Measurements from ENCODE around the gene MOB1A. TPM values are rescaled to one million over a fixed set of nuclear protein-coding genes. Genes with fewer than 3 reads are reported as not detected.

The MOB1A gene
- total RNA-seq, 1 donor from 2014 or later: 94.6 TPM

- no peaks in the 10 kb centered on the region for H3K36me3 Mint-ChIP-seq (ENCODE audit: low read depth)
- H3K4me1 Mint-ChIP-seq: no peaks in the 10 kb centered on the region
- no peak overlapping the region for H3K4me3 Mint-ChIP-seq
- no peak for DNase-seq (ENCODE audit: low read depth, low spot score)
- H3K9me3 Mint-ChIP-seq: no peaks in the 10 kb centered on the region
- H3K27me3 Mint-ChIP-seq (ENCODE audit: low read depth): no peaks in the 10 kb centered on the region
- TF ChIP-seq, protein P1, sequence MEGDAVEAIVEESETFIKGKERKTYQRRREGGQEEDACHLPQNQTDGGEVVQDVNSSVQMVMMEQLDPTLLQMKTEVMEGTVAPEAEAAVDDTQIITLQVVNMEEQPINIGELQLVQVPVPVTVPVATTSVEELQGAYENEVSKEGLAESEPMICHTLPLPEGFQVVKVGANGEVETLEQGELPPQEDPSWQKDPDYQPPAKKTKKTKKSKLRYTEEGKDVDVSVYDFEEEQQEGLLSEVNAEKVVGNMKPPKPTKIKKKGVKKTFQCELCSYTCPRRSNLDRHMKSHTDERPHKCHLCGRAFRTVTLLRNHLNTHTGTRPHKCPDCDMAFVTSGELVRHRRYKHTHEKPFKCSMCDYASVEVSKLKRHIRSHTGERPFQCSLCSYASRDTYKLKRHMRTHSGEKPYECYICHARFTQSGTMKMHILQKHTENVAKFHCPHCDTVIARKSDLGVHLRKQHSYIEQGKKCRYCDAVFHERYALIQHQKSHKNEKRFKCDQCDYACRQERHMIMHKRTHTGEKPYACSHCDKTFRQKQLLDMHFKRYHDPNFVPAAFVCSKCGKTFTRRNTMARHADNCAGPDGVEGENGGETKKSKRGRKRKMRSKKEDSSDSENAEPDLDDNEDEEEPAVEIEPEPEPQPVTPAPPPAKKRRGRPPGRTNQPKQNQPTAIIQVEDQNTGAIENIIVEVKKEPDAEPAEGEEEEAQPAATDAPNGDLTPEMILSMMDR (conservative IDR thresholded peaks at IDR 0.05): no peak
- no peak overlapping the region for H3K27ac Mint-ChIP-seq (ENCODE audit: unreplicated experiment)
Measured at GRCh38 chr2:74119912-74120825, 58.5 kb downstream of the MOB1A start.

GRCh38 chr2:74119339-74119738, 59.3 kb downstream of the MOB1A start:
- H3K27ac Mint-ChIP-seq (ENCODE audit: unreplicated experiment): no peak overlapping the region
- H3K9me3 Mint-ChIP-seq: no peaks in the 10 kb centered on the region
- H3K4me1 Mint-ChIP-seq: no peaks in the 10 kb centered on the region
- DNase-seq (ENCODE audit: low read depth, low spot score): no peak
- no peaks in the 10 kb centered on the region for H3K27me3 Mint-ChIP-seq (ENCODE audit: low read depth)
- no peak overlapping the region for H3K4me3 Mint-ChIP-seq
- TF ChIP-seq, protein P1 (conservative IDR thresholded peaks at IDR 0.05): no peak
- no peaks in the 10 kb centered on the region for H3K36me3 Mint-ChIP-seq (ENCODE audit: low read depth)

DNA sequence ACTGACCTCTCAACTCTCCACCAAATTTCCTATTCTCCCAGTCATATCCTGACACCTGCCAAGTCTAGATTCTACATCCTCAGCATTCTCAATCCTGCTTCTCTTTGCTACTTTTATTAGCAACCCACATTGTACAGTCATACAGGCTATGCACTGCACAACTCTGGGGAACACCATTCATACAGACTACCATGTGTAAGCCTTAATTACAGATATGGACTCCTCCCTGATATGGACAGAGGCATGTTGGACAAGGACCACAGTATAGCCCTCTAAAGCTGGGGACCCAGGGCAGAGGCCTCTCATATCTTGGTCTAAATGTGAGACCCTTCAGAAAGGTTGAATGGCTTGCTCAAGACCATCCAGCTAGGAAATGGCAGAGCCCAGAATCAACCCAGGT, 67.3 kb downstream of the MOB1A start:
- DNase-seq (ENCODE audit: low read depth, low spot score): no peak
- Mint-ChIP-seq H3K4me3 (no peak overlapping the region), H3K9me3 (peaks cover 8% of the 10 kb centered on the region), H3K36me3 (ENCODE audit: low read depth) (no peaks in the 10 kb centered on the region), H3K27ac (ENCODE audit: unreplicated experiment) (no peak overlapping the region), H3K27me3 (ENCODE audit: low read depth) (no peaks in the 10 kb centered on the region), H3K4me1 (peaks cover 14% of the 10 kb centered on the region)
- TF ChIP-seq, protein P1 (conservative IDR thresholded peaks at IDR 0.05): no peak

- DNase-seq (ENCODE audit: low read depth, low spot score): no peak
- no peaks in the 10 kb centered on the region for H3K27me3 Mint-ChIP-seq (ENCODE audit: low read depth)
- H3K27ac Mint-ChIP-seq (ENCODE audit: unreplicated experiment): no peak overlapping the region
- peaks cover 2% of the 10 kb centered on the region for H3K36me3 Mint-ChIP-seq (ENCODE audit: low read depth)
- H3K9me3 Mint-ChIP-seq: peaks cover 8% of the 10 kb centered on the region
- H3K4me1 Mint-ChIP-seq: peaks cover 14% of the 10 kb centered on the region
- TF ChIP-seq, protein P1 (conservative IDR thresholded peaks at IDR 0.05): no peak
- H3K4me3 Mint-ChIP-seq: no peak overlapping the region
Measured at GRCh38 chr2:74110537-74110936, 68.1 kb downstream of the MOB1A start.

- H3K4me3 Mint-ChIP-seq: no peak overlapping the region
- TF ChIP-seq, protein P1 (conservative IDR thresholded peaks at IDR 0.05): no peak
- no peak overlapping the region for H3K27ac Mint-ChIP-seq (ENCODE audit: unreplicated experiment)
- H3K9me3 Mint-ChIP-seq: peaks cover 8% of the 10 kb centered on the region
- no peak for DNase-seq (ENCODE audit: low read depth, low spot score)
- no peaks in the 10 kb centered on the region for H3K27me3 Mint-ChIP-seq (ENCODE audit: low read depth)
- H3K36me3 Mint-ChIP-seq (ENCODE audit: low read depth): peaks cover 6% of the 10 kb centered on the region
- peaks cover 14% of the 10 kb centered on the region for H3K4me1 Mint-ChIP-seq
Measured at GRCh38 chr2:74109551-74109950, 69.1 kb downstream of the MOB1A start.
